Brain pericyte (primary cell): ENCODE data around the gene CCL13.

ENCODE experiments used
- DNase-seq: peaks from one replicate; pipeline ENCODE4 v3.0.0-alpha.2; 2012; ENCODE audit warnings: low read depth, low spot score

Gene CCL13

DNA sequence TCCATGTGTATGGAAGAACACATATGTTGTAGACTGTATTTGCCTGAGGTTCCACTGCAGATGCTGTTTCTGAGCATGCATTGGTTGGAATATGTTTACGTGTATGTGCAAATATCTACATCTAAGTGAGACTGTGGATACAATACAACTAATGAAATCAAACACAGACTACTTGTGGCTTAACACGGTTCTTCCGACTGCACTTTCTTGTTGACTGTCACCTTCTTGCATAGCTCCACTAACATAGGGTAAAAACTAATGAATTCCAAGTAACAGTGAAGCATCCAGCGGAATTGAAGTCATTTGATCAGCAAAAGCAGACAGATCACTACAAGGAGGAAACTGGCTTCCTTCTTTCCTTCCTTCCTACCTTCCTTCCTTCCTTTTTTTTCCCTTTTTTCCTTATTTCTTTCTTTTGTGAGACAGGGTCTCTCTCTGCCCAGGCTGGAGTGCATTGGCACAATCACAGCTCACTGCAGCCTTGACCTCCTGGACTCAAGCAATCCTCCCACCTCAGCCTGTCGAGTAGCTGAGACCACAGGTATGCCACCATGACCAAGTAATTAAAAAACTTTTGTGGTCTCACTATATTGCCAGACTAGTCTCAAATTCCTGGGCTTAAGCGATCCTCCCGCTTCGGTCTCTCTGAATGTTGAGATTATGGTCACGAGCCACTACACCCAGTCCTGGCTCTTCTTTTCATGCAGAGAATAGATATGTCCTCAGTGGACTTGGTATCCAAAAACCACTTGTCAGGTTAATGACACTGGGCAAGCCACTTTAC lies 28.7 kb downstream of the CCL13 start:
- DNase-seq, result no peak

- DNase-seq, result no peak
Measured at GRCh38 chr17:34386343-34386696, 30.0 kb downstream of the CCL13 start.

GRCh38 chr17:34386697-34387550 lies 30.6 kb downstream of the CCL13 start:
- no peak for DNase-seq

DNA sequence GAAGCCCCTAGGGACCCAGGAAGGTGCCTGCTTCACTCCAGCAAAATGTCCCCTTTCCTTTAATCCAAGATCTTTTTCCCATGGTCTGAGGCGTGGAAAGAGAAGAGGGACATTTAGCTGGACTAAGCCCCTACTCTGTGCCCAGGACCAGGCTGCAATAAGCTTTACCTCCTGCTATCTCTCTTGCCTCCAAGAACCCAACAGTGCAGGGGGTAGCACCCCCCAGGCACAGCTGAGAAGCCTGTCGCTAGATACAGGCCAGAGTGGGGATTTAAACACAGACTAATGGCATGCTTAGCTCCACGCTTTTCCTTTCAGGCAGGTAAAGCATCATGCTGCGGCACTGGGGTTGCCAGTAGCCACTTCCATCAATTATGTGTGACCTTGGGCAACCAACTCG lies 31.3 kb downstream of the CCL13 start:
- DNase-seq, result no peak

DNA sequence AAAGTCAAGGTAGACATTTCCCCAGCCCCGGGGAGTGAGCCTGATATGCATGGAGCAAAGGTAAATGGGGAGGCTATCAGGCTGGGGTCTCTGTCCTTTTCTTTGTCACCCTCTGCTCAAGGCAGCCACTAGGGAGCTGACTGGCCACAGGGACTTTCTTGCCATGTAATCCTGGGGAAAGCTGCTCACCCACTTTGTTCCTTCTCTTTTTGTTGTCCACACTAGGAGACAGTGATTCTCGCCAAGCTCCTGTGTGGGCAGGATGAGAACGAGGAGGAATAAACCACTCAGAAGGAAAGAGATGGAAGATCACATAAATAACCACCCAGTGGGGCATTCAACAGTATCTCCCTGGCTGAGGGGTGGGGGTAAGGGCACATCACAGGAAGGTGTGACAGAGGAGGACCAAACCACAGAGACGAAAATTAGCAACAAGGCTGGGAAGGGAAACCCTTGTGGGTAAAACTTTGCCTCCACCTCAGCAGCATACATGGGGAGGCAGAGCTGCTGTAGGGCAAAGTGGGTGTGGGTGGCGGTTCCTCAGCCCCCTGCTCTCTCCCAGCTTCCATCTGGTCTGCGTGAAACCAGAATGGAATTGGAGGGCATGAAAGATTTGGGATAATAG lies 33.0 kb downstream of the CCL13 start:
- DNase-seq, result no peak

DNA sequence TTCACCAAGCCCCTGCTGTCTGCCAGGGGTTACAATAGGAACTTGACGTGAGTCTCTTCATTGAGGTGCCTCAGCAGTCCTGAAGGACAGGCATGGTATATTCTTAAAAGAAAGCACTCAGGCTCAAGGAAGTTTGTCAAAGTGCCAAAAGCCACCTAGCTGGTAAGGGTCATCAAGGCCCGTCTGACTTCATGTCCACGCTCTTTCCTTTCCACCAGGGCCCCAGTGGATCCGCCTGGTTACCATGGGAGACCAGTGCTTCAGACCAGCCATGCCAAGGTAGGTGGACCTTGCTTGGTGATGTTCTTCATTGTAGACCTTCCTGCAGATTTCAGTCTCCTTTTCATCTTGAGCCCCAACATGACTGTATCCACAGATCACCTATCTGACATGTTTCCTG lies 34.4 kb downstream of the CCL13 start:
- no peak for DNase-seq

GRCh38 chr17:34391241-34391640 lies 35.0 kb downstream of the CCL13 start:
- no peak for DNase-seq

DNA sequence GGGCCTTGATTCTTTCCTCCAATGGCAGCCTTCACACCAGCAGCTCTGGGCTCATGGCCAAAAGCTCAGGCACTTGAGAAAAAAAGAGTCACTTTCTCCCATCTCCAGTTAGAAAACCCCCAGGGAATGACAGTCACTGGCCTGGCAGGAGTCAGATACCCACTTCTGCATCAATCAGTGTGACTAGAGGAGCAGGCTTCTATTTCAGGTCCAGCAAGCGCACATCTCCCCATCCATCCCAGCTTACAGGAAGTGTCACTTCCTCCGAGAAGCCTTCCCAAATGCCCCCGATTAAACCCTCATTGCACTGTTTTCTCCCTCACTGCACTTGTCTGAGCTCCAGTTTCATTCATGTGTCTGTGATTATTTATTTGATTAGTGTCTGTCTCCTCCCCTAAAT lies 37.1 kb downstream of the CCL13 start:
- no peak for DNase-seq

DNA sequence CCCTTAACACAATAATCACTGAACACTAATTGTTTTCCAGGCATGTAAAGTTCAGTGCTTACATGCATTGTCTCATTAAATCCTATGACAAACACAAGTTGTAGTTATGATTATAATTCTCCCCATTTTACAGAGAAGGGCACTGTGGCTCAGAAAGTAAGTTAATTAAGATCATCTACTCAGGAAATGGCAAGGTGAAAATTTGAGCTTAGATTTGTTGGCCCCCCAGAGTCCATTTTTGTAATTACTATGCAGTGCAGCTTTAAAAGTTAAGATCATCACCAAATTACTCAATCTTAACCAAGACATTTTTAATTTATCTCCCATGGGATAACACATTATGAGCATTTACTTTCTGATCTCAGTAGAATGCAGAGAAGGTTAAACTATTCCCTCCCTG lies 41.0 kb downstream of the CCL13 start:
- no peak for DNase-seq

DNA sequence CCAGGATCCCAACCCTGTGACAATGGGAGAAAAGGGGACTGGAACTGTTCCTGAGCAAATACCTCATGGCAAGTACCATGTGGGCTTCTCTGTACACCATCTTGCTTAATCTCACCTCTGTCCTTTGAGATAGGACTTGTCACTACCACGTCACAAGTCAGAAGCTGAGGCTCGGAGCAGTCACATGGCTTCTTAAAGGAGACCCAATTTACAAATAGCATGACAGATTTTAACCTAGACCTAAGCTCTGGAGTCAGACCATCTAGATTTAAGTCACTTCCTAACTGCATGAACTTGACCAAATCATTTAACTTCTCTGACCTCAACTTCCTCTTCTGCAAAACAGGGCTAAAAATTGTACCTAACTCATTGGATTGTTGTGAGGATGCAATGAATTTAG lies 42.7 kb downstream of the CCL13 start:
- no peak for DNase-seq

DNA sequence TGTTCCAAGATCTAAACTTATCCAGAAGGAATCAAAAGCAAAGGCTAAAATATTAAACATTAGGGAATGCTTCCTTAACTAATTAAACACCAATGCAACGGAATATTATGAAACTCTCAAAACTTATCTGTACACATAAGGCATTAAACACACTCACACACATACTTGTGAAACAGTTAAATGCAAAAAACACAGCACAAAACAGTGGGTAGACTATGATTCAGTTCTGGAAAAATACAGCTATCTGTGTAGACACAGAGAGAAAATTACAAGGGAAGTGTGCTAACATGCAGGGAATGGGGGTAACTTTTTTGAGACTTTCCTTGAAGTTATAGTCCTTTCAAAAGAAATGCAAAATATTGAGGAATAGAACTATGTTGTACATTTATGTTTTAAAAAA lies 43.4 kb downstream of the CCL13 start:
- DNase-seq, result no peak

DNA sequence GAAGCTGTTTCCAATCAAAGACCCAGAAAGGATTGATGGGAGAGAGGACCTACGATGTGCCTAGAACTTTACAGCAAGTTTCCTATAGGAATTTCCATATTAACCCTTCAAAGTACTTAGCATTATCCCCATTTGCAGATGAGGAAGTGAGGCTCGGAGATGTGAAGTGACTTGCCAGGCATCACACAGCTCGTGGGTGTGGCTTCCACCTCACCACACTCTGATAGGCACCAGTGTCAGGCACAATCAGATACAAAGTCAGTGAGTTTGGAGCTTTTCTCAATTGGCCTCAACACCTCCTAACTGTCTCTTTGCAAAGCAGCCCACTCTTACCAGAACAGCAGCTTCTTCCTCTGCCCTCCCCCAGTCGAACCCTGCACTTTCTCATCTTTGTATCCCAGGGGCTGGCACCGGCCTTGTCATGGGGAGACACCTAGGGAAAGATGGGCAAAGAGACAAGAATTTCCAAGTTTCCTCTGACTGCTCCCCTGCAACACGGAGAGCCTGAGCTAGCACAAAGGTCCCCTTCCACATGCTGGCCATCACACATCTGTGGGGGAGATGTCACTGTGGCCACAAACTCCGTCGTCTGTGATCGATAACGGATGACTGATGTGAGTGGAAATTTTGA lies 44.1 kb downstream of the CCL13 start:
- DNase-seq, result no peak

GRCh38 chr17:34401165-34401564 lies 44.9 kb downstream of the CCL13 start:
- no peak for DNase-seq

GRCh38 chr17:34403006-34403405 lies 46.7 kb downstream of the CCL13 start:
- DNase-seq, result no peak

GRCh38 chr17:34406226-34406625 lies 49.9 kb downstream of the CCL13 start:
- DNase-seq, result no peak
